AG04449 (cell line): Measurements from ENCODE around the gene PIK3R5.

ENCODE experiments used
- CTCF ChIA-PET: fragments of 350-600 bp; formaldehyde crosslinking; extraction: SDS; loops from one replicate; lab custom pipeline; 2021; ENCODE audit warnings: antibody characterized with exemption; lab: Yijun Ruan, JAX
- POLR2A ChIA-PET: fragments of 400-600, 350-600 bp; formaldehyde crosslinking; extraction: SDS; loops from one replicate; lab custom pipeline; 2020; ENCODE audit warnings: antibody characterized with exemption, inconsistent platforms; lab: Yijun Ruan, JAX
- DNase-seq: peaks from one replicate; pipeline ENCODE4 v3.0.0-alpha.2; 2010; ENCODE audit warnings: low read depth, low spot score
- H3K4me3 ChIP-seq: 2 replicates; pipeline ENCODE4 v1.5.1; 2011; ENCODE audit warnings: low read depth, mild to moderate bottlenecking, control low read depth, low read length
- CTCF ChIP-seq: IDR thresholded peaks from one replicate; pipeline ENCODE4 v1.5.1; 2011; ENCODE audit warnings: mild to moderate bottlenecking, moderate library complexity, low read length, control low read depth, inconsistent platforms; ENCODE audit not compliant: insufficient read depth; ENCODE audit errors: missing control alignments

The PIK3R5 gene

GRCh38 chr17:8832711-8833352, 132.7 kb downstream of the PIK3R5 start:
- peak; percentile 16 for TF ChIP-seq CTCF
- ChIA-PET POLR2A (no interaction called here), CTCF (no interaction called here)
- no peak for DNase-seq
- H3K4me3 ChIP-seq, result no peak overlapping the region

GRCh38 chr17:8831234-8831849, 134.2 kb downstream of the PIK3R5 start:
- TF ChIP-seq CTCF, result no peak
- no peak for DNase-seq
- ChIA-PET CTCF (no interaction called here), POLR2A (no interaction called here)
- no peak overlapping the region for H3K4me3 ChIP-seq

GRCh38 chr17:8830141-8830540, 135.4 kb downstream of the PIK3R5 start:
- POLR2A ChIA-PET, result no interaction called here
- TF ChIP-seq CTCF, result no peak
- CTCF ChIA-PET, result no interaction called here
- H3K4me3 ChIP-seq, result no peak overlapping the region
- DNase-seq, result no peak

- H3K4me3 ChIP-seq, result no peak overlapping the region
- ChIA-PET POLR2A (no interaction called here), CTCF (no interaction called here)
- no peak for DNase-seq
- TF ChIP-seq CTCF, result no peak
Measured at GRCh38 chr17:8829036-8829941, 136.2 kb downstream of the PIK3R5 start.
